NOMO-1 treated with dmso at 0.1 percent for 144 hours (cell line): ENCODE results near the gene ADAMTS18.
"Not testable (repeated sequence)": the region's sequence is repeated elsewhere in the genome, so short reads cannot be mapped to it uniquely, and the experiment has no call there.

Experiments
- DNase-seq: peaks from one replicate; lab custom pipeline; 2025; ENCODE audit not compliant: unreplicated experiment; lab: John Stamatoyannopoulos, UW

Gene ADAMTS18

GRCh38 chr16:77434530-77435271 is at the start of gene ADAMTS18:
Gene ADAMTS18 (minus strand): TSS chr16:77435034. CDS start chr16:77434695, 339 bp downstream.
- no peak for DNase-seq

GRCh38 chr16:77480681-77481315 is 46.0 kb upstream of the ADAMTS18 start:
- no peak for DNase-seq

- DNase-seq, result no peak
Observed at GRCh38 chr16:77472262-77472661, 37.4 kb upstream of the ADAMTS18 start.

- no peak for DNase-seq
Observed at GRCh38 chr16:77470851-77471250, 36.0 kb upstream of the ADAMTS18 start.

- DNase-seq, result no peak
Observed at GRCh38 chr16:77469634-77470033, 34.8 kb upstream of the ADAMTS18 start.

GRCh38 chr16:77468831-77469230 is 34.0 kb upstream of the ADAMTS18 start:
- no peak for DNase-seq

GRCh38 chr16:77467821-77468335 is 33.0 kb upstream of the ADAMTS18 start:
- DNase-seq, result no peak

GRCh38 chr16:77463659-77464058 is 28.8 kb upstream of the ADAMTS18 start:
- DNase-seq, result not testable (repeated sequence)

- no peak for DNase-seq
Observed at GRCh38 chr16:77462894-77463293, 28.1 kb upstream of the ADAMTS18 start.

GRCh38 chr16:77459534-77460254 is 24.9 kb upstream of the ADAMTS18 start:
- no peak for DNase-seq

- no peak for DNase-seq
Observed at GRCh38 chr16:77457046-77457445, 22.2 kb upstream of the ADAMTS18 start.

GRCh38 chr16:77452243-77452642 is 17.4 kb upstream of the ADAMTS18 start:
- DNase-seq, result no peak

- DNase-seq, result no peak
Observed at GRCh38 chr16:77450790-77451487, 16.1 kb upstream of the ADAMTS18 start.

- DNase-seq, result no peak
Observed at GRCh38 chr16:77449208-77449607, 14.4 kb upstream of the ADAMTS18 start.

- DNase-seq, result no peak
Observed at GRCh38 chr16:77445324-77445723, 10.5 kb upstream of the ADAMTS18 start.

- DNase-seq, result no peak
Observed at GRCh38 chr16:77444147-77444460, 9.3 kb upstream of the ADAMTS18 start.

- no peak for DNase-seq
Observed at GRCh38 chr16:77443357-77444146, 8.7 kb upstream of the ADAMTS18 start.

- no peak for DNase-seq
Observed at GRCh38 chr16:77442078-77442477, 7.2 kb upstream of the ADAMTS18 start.

GRCh38 chr16:77439106-77439505 is 4.3 kb upstream of the ADAMTS18 start:
- DNase-seq, result no peak

GRCh38 chr16:77437859-77438258 is 3.0 kb upstream of the ADAMTS18 start:
- DNase-seq, result no peak
